Astrocyte (in vitro differentiated cells and primary cell): ENCODE measurements around the gene TNIK. TPM values are rescaled to one million over a fixed set of nuclear protein-coding genes. Genes with fewer than 3 reads are reported as not detected.

ENCODE experiments used
- DNase-seq: peaks from one replicate; pipeline ENCODE4 v3.0.0-alpha.2; 2010; ENCODE audit warnings: low read depth
- FAIRE-seq: peaks from 2 replicates; lab custom pipeline; 2011; peaks lifted over from hg19 to GRCh38; lab: Jason Lieb, UNC
- H2AFZ ChIP-seq: 2 replicates; pipeline ENCODE4 v1.6.0; 2012; ENCODE audit warnings: low read depth, low read length, inconsistent platforms
- H3K27ac ChIP-seq: 2 replicates; pipeline ENCODE4 v1.5.1; 2011; ENCODE audit warnings: low read depth, low read length, inconsistent platforms
- H3K27me3 ChIP-seq: 2 replicates; pipeline ENCODE4 v1.6.0; 2011; ENCODE audit warnings: low read length, inconsistent platforms; ENCODE audit not compliant: insufficient read depth
- H3K36me3 ChIP-seq: 2 replicates; pipeline ENCODE4 v1.5.1; 2011; ENCODE audit warnings: low read length, inconsistent platforms; ENCODE audit not compliant: insufficient read depth
- H3K4me1 ChIP-seq: 2 replicates; pipeline ENCODE4 v1.5.1; 2011; ENCODE audit warnings: low read length, inconsistent platforms; ENCODE audit not compliant: insufficient read depth
- H3K4me2 ChIP-seq: 2 replicates; pipeline ENCODE4 v1.6.0; 2012; ENCODE audit warnings: low read length, inconsistent platforms
- H3K4me3 ChIP-seq: 2 replicates; pipeline ENCODE4 v1.5.1; 2011; ENCODE audit warnings: low read depth, mild to moderate bottlenecking, low read length, inconsistent platforms; ENCODE audit not compliant: insufficient read depth
- H3K79me2 ChIP-seq: 2 replicates; pipeline ENCODE4 v1.6.0; 2012; ENCODE audit warnings: mild to moderate bottlenecking, low read length, inconsistent platforms; ENCODE audit not compliant: insufficient read depth
- H3K9ac ChIP-seq: 2 replicates; pipeline ENCODE4 v1.6.0; 2012; ENCODE audit warnings: mild to moderate bottlenecking, low read length, inconsistent platforms
- H3K9me3 ChIP-seq: 2 replicates; pipeline ENCODE4 v1.5.1; 2012; ENCODE audit warnings: low read depth, mild to moderate bottlenecking, low read length, inconsistent platforms; ENCODE audit not compliant: insufficient read depth
- H4K20me1 ChIP-seq: 2 replicates; pipeline ENCODE4 v1.6.0; 2012; ENCODE audit warnings: low read length, inconsistent platforms; ENCODE audit not compliant: insufficient read depth
- H3K27ac Mint-ChIP-seq: one replicate; pipeline ENCODE4 v1.8.0; 2021; ENCODE audit warnings: mild to moderate bottlenecking, mixed read lengths; ENCODE audit not compliant: unreplicated experiment
- H3K27me3 Mint-ChIP-seq: one replicate; pipeline ENCODE4 v1.8.0; 2021; ENCODE audit warnings: low read depth, mixed read lengths; ENCODE audit not compliant: unreplicated experiment
- H3K36me3 Mint-ChIP-seq: one replicate; pipeline ENCODE4 v1.8.0; 2021; ENCODE audit warnings: low read depth, mixed read lengths; ENCODE audit not compliant: unreplicated experiment
- H3K4me1 Mint-ChIP-seq: one replicate; pipeline ENCODE4 v1.8.0; 2021; ENCODE audit warnings: low read depth, mixed read lengths; ENCODE audit not compliant: unreplicated experiment
- H3K4me3 Mint-ChIP-seq: one replicate; pipeline ENCODE4 v1.8.0; 2021; ENCODE audit warnings: mild to moderate bottlenecking, moderate library complexity, mixed read lengths; ENCODE audit not compliant: unreplicated experiment
- H3K9me3 Mint-ChIP-seq: one replicate; pipeline ENCODE4 v1.8.0; 2021; ENCODE audit warnings: mild to moderate bottlenecking, mixed read lengths; ENCODE audit not compliant: unreplicated experiment
- CTCF ChIP-seq: IDR thresholded peaks from 2 replicates; pipeline ENCODE4 v1.5.1; 2011; ENCODE audit warnings: low read depth, mild to moderate bottlenecking, inconsistent platforms, low read length, moderate library complexity; ENCODE audit not compliant: insufficient read depth
- EZH2 ChIP-seq: IDR thresholded peaks from 2 replicates; pipeline ENCODE4 v1.6.1; 2012; ENCODE audit warnings: mild to moderate bottlenecking, low read length, inconsistent platforms; ENCODE audit not compliant: insufficient read depth
- total RNA-seq: library from RNA; stranded (reverse); gene quantifications from 2 replicates; pipeline ENCODE4 v1.2.1, GENCODE V29; 2021

TNIK gene
- total RNA-seq, 1 donor from 2014 or later, result 70.0 TPM

DNA sequence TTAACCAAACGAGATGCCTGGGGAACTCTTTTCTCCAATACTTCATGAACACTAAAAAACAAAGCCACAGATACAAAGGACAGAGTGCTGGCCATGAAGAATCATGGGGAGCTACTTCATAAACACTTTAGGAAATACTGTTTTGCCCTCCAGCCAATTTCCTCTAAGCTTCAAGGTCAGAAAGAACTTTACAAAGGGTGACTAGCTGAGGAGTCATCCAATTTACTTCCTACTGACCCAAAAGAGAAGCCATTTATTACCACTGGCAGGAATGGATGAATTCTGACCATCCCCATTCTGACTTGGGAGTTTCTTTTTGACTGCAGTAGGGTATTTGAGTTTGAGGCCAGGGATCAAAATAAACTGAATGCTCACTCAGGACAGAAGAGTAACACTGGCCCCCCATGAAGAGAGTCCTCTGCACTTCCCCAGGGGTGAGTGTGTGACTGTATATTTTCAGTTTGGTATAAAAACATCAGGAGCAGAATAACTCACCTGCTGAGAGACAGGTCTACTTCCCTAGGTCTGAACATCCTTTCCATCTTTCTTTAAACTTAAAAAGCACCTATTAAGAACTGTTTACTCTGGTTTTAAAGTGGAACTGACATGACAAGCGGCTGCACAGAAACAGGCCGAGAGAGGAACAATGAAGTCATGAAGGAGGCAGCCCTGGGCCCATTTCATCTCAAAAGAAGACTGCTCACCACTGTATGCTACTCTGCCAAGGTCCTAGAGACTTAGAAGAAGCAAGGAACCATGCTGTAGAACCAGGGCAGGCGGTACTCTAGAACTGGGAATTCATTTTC, 203.6 kb downstream of the TNIK start:
- Histone ChIP-seq H3K4me3 (no peak overlapping the region), H2AFZ (no peak overlapping the region), H3K36me3 (no peaks in the 10 kb centered on the region), H3K27ac (peak overlapping the region; percentile 29), H3K4me2 (no peak overlapping the region), H3K79me2 (no peaks in the 10 kb centered on the region), H3K27me3 (no peaks in the 10 kb centered on the region), H3K9ac (no peak overlapping the region), H4K20me1 (no peaks in the 10 kb centered on the region), H3K9me3 (no peaks in the 10 kb centered on the region), H3K4me1 (peaks cover 17% of the 10 kb centered on the region)
- H3K36me3 Mint-ChIP-seq, result peaks cover 1% of the 10 kb centered on the region
- no peaks in the 10 kb centered on the region for H3K9me3 Mint-ChIP-seq
- TF ChIP-seq CTCF (no peak), EZH2 (no peak)
- peak overlapping the region; percentile 43 for H3K27ac Mint-ChIP-seq
- FAIRE-seq (no peak), DNase-seq (peak; percentile 18)
- H3K27me3 Mint-ChIP-seq, result no peaks in the 10 kb centered on the region
- peaks cover 70% of the 10 kb centered on the region for H3K4me1 Mint-ChIP-seq
- H3K4me3 Mint-ChIP-seq, result no peak overlapping the region

GRCh38 chr3:171255236-171255806, 204.9 kb downstream of the TNIK start:
- H3K4me3 ChIP-seq, result no peak overlapping the region
- no peaks in the 10 kb centered on the region for H3K27me3 ChIP-seq
- H2AFZ ChIP-seq, result no peak overlapping the region
- H3K4me1 Mint-ChIP-seq, result peaks cover 65% of the 10 kb centered on the region
- peaks cover 17% of the 10 kb centered on the region for H3K4me1 ChIP-seq
- no peaks in the 10 kb centered on the region for H3K36me3 ChIP-seq
- H3K27me3 Mint-ChIP-seq, result no peaks in the 10 kb centered on the region
- no peak overlapping the region for H3K27ac ChIP-seq
- H3K79me2 ChIP-seq, result no peaks in the 10 kb centered on the region
- FAIRE-seq (no peak), DNase-seq (no peak)
- peaks cover 4% of the 10 kb centered on the region for H3K36me3 Mint-ChIP-seq
- no peak overlapping the region for H3K4me3 Mint-ChIP-seq
- no peak overlapping the region for H3K27ac Mint-ChIP-seq
- H3K9ac ChIP-seq, result no peak overlapping the region
- no peak overlapping the region for H3K4me2 ChIP-seq
- no peaks in the 10 kb centered on the region for H3K9me3 ChIP-seq
- no peaks in the 10 kb centered on the region for H3K9me3 Mint-ChIP-seq
- no peak for TF ChIP-seq EZH2
- TF ChIP-seq CTCF, result no peak
- no peaks in the 10 kb centered on the region for H4K20me1 ChIP-seq

DNA sequence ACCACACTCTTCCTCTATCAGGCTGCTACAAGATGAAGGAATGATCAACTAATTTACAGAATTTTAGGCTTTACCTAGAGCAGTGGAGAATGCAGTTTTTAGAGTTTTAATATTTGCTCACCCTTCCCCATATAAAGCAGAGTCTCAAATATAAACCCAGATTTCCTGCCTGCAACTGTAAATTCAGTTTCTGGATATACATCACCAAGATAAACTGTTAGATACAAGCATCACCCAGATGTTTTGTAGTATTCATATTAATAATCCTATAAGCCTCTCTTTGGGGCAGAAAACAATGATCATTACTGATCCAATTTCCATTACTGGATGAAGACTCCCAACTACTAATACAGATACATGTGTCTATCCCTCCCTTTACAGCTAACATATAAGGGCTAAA, 205.9 kb downstream of the TNIK start:
- Histone ChIP-seq H3K79me2 (no peaks in the 10 kb centered on the region), H3K9ac (no peak overlapping the region), H3K4me1 (peaks cover 17% of the 10 kb centered on the region), H3K4me2 (no peak overlapping the region), H3K27ac (no peak overlapping the region), H3K36me3 (no peaks in the 10 kb centered on the region), H3K4me3 (no peak overlapping the region), H3K9me3 (no peaks in the 10 kb centered on the region), H2AFZ (no peak overlapping the region), H4K20me1 (no peaks in the 10 kb centered on the region), H3K27me3 (no peaks in the 10 kb centered on the region)
- TF ChIP-seq EZH2, result no peak
- TF ChIP-seq CTCF, result no peak
- Mint-ChIP-seq H3K9me3 (no peaks in the 10 kb centered on the region), H3K4me3 (no peak overlapping the region), H3K27me3 (no peaks in the 10 kb centered on the region), H3K36me3 (peaks cover 4% of the 10 kb centered on the region), H3K4me1 (peaks cover 60% of the 10 kb centered on the region), H3K27ac (no peak overlapping the region)
- no peak for FAIRE-seq
- no peak for DNase-seq
